Activated gamma-delta T cell treated with Interleukin-2 at 50 U/mL for 16 hours (primary cell): Measurements from ENCODE around the gene SLC7A5.
"Not testable (repeated sequence)": the region's sequence is repeated elsewhere in the genome, so short reads cannot be mapped to it uniquely, and the experiment has no call there.

ENCODE experiments used
- DNase-seq: peaks from one replicate; pipeline ENCODE4 v3.0.0-alpha.2; 2020

SLC7A5 gene

DNA sequence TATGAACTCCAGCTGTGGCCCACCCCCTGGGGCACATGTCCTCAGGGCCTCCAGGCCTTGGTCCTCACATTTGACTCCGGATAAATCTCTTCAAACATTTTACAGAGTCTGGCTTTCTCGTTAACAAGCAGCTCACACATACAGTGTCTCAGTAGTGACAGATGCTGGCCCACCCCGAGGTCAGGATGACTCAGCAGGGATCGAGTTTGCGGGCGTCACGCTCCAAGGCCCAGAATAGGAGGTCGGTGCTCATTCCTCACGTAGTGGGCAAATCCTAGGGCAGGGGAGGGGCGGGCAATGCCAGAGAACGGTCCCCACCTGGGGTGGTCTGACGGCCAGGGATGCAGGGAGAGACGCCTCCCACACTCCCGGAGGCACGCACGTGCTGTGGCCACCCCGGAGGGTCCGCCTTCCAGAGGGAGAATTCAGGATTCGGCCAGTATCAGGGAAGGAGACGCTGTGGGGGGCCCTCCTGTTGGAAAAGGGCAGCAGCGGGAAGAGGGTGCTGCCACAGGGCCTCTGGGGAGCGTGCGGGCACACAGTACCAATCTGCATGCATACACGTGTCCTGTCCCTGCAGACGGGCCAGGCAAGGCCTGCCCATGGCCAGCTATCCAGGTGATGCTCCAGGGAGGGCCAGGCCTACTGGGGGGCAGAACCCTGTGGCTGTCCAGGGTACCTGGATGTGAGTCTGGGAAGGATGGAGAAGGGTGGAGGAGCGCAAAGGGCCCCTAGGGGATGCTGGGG lies 8.6 kb downstream of the SLC7A5 start:
- no peak for DNase-seq

GRCh38 chr16:87858151-87858993 lies 10.9 kb downstream of the SLC7A5 start:
- not testable (repeated sequence) for DNase-seq

GRCh38 chr16:87856791-87857228 lies 12.5 kb downstream of the SLC7A5 start:
- no peak for DNase-seq

DNA sequence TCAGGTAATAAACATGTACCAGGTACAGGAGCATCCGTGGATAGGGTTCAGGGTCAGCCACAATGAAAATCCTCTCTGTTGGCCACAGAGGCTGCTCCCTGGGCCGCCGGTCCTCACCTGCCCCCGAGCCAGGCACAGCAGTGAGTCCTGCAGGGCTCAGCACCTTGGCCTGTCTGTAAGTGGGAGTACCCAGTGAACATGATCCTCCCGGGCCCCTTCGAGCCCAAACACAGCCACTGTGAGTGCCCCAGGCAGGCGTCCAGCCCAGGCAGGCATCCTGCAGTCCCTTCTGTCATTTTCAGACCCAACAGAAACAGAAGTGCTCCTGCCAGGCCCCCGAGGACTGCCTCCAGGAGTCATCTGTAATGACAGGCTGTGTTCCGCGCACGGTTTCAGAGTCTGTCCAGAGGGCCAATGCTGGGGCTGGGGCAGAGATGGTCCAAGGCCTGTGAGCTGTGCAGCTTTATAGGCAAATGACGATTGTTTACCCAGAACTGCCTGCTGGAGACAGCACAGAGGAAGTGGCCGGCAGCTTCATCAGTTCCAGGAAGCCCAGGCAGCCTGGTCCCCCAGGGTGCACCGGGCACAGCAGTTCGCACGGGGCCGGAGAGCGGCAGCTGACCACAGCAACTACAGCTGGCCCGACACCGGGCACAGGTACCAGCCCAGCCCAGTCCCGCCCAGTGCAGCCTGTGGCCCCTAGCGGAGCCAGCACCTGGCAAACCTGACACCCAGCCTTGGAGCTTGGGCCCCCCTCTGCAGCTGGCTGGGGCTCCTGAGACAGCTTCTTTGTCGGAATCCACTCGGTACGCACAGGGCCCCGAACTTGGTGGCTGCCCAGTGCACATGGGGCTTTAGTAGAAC lies 13.2 kb downstream of the SLC7A5 start:
- DNase-seq: peak; percentile 42

DNA sequence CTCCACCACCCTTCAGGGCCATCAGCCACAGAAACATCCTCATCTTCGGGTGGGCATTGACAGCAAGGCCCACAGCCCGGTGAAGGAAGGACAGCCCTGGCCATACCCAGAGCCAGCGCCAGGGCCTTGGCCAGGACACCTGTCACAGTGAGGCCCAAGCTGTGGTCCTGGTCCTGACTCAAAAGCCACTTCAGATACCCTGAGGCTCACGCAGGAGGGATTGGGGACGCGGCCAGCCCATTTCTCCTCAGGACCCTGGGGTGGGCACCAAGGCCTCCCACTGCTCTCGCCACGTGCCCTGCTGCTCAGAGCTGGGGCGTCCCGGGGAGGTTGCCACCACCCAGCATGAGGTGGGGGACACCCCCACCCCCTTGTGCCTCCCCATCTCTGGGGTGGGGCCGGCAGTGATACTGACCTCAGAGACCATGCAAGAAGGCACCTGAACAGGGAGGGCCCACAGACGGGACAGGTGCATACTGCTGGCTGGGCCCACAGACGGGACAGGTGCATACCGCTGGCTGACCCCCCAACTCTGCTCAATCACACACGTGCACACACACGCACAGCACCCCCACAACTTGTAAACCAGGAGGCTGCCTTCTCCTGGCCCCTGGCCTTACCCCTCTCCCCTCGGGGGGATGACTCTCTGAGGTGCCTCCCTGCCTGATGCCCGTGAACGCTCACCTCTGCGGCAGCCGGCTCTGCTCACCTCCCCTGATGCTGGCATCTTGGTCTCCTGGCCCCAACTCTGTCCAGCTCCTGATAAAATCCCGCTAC lies 14.2 kb downstream of the SLC7A5 start:
- DNase-seq: no peak

DNA sequence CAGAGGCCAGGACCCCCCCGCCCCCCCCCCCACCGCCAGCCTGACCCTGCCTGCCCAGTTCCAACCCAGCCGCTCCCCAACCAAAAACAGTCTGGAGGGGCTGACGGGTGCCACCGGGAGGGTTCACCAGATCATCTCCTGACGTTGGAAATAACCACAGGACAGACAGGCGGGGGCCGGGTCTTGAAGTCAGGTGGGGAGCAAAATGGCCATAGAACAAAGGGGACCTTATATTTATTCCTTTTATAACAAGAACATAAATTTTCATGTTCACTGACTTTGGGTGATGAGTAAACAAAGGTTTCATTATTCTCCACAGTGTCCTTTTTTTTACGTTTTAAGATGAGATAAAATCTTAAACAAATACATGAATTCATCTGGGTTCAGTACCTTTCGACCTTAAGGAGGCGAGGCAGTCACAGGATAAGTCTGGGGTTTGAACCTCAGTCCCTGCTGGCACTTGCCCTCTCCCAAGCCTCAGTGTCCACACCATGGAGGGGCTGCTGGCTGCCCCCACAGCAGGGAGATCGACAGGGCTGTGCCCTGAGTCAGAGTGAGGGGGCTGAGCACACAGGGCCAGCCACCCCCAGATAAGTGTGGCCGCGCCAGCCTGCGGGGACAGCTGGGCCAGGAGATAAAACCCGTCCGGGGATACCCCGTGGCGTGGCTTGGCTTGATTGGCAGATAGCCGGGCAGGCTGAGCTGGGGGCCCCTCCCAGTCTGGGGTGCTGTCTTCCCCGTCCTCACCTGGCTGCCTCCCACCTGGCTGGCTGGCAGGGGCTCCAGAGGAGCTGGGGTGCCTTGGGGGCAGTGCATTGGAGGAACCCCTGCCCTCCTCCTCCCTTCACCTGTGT lies 15.0 kb downstream of the SLC7A5 start:
- DNase-seq: no peak

GRCh38 chr16:87853411-87854052 lies 15.8 kb downstream of the SLC7A5 start:
- DNase-seq: peak; percentile 88

GRCh38 chr16:87851601-87852000 lies 17.7 kb downstream of the SLC7A5 start:
- DNase-seq: no peak

- DNase-seq: no peak
Observed at GRCh38 chr16:87851141-87851587, 18.1 kb downstream of the SLC7A5 start.

DNA sequence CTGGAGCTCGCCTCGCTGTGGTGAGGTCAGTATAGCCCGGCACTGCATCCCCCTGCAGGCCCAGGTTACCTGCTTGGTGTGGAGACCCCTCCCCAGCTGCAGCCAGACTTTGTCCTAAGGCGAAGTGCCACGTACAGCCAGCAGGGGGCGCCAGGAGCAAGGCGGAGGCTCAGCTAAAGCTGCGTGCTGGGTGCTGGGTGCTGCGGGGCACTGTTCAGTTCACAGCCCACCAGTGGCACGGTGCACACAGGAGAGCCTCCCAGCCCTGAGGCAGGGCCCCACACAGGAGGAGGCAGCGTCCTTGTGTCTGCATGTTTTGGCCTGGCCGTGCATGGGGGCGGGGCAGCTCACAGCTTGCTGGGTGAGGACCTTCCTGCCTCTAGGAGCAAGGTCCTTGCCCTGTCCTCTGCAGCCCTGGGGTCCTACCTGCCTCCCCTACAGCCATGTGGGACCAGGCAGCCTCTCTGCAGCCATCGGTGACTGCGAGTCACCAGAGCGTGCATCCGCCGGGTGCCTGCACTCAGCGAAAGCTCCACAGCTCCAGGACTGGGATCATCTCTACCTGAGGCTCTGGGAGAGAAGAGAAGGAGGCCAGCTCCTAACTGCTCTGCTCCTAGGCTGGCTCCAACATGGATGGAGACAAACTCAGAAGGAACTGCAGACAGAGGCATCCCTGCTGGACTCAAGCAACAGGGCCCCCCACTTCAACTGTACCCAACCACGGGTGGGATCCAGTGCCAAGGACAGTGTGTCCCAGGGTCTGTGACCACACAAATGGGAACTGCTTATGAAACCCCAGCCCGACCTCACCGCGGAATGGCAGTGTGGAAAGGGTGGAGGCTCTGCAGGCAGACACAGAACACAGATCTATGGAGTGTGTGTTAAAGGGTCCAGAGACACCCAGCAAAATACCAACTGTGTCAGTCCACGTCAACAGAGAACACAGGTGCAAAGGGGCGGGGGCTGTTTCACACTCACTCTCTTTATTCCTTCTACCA lies 19.0 kb downstream of the SLC7A5 start:
- peak; percentile 76 for DNase-seq

- DNase-seq: no peak
Observed at GRCh38 chr16:87849419-87850008, 19.8 kb downstream of the SLC7A5 start.

DNA sequence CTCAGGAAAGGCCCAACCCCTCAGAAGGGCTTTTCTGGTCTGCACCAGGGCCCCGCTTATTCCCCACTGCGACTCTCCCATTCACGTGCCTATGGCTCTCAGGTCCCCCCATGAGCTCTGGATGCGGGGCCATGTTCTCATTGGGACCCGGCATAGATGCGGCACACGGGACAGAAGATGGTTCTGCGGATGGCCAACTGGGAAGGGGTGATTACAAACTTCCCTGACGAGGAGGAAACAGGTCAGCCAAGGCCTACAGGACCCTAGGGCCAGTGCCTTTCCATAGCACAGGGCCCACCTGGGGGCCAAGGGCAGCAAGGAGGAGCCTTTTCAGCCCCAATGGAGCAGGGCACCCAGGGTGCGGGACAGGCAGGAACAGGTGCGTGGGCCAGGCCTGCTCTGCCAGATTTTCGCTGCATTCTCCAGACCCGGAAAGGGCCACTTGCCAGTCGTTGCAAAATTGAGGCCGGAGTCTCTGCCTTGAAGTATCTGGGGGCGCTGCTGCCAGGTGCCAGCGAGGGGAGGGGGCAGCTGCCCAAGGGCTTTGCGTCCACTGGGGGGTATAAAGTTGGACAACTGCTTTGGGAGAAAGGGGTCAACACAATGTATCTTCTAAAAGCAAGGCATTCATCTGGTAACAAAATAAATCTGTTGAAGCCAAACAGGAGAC lies 20.5 kb downstream of the SLC7A5 start:
- no peak for DNase-seq

DNA sequence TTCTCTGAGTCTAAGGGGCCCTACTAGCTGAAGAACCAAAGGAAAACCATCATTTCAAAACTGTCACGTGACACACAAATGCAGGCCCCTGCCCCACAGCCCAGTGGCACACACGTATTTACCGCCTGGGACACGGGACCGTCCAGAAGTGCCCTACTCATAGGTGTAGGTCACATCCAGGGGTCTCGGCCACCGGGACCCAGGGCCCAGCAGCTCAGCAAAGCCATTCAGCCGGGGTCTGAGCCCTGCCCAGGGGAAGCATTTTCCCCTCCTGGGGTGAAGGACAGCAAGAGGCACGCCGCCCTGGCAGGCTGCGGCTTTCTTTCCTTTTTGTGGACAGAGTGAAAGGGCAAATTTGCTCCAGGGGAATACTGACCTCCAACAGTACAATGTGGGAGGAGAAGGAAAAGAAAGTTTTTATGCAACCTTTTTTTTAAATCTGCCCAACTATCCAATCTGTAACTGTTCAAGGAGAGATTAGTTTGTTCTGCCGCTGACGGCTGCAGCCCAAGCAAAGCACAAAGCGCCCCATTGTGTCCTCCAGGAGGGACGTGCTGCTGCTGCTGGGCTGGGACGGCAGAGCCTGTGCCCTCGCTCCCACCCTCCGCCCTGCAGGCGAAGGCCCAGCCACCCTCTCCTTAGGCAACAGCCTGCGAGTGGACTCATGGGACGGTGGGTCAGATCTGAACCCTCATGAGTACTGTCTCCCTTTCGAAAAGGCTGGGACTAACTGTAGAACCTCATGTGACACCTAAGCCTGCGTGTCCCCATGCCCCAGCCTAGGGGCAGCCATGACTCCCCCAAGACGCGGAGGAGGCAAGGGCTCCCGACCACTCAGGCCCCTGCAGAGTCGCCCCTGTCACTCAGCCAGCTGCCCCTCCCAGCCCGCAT lies 21.3 kb downstream of the SLC7A5 start:
- no peak for DNase-seq

DNA sequence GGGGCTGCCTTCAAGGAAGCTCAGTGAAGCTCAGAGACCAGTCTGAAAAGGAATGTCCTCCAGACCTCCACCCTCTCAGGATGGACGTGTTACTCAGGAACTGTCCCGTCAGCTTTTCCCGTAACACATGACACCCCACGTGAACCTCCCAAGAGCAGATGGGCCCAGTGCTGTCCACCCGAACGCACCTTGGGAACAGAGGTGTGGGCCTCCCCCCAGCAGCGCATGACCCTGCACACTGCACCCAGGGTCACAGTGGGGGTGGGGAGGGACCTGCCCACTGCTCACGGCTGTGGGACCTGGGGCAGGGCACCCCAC lies 21.9 kb downstream of the SLC7A5 start:
- DNase-seq: no peak

GRCh38 chr16:87846705-87847466 lies 22.4 kb downstream of the SLC7A5 start:
- DNase-seq: no peak

GRCh38 chr16:87845807-87846619 lies 23.3 kb downstream of the SLC7A5 start:
- DNase-seq: no peak
